Suprapubic skin (tissue), 4 donors: ENCODE measurements around the gene NT5C3B.
"Not testable (repeated sequence)": the region's sequence is repeated elsewhere in the genome, so short reads cannot be mapped to it uniquely, and the experiment has no call there.

Experiments used
- EP300 ChIP-seq: sonication (generic); formaldehyde crosslinking; IDR thresholded peaks from one replicate; pipeline ENCODE4 v1.6.1; 2017; ENCODE audit warnings: antibody characterized with exemption
- POLR2A ChIP-seq, 2 donors: fragments of 450-650 bp; IDR thresholded peaks; one replicate each; pipeline ENCODE4 v1.6.1; 2017; ENCODE audit warnings: antibody characterized with exemption in 2 of 2, mild to moderate bottlenecking in 2 of 2, moderate library complexity in 2 of 2
- POLR2AphosphoS5 ChIP-seq, 3 donors: sonication (generic); formaldehyde crosslinking; IDR thresholded peaks; one replicate each; pipeline ENCODE4 v1.6.1; 2017; ENCODE audit warnings: antibody characterized with exemption in 3 of 3
- TF ChIP-seq, protein P1 (sequence below), 2 donors: fragments of 200-600 bp in 1 of 2; fragments of 450-650 bp in 1 of 2; sonication (generic) in 1 of 2; IDR thresholded peaks; one replicate each; pipeline ENCODE4 v1.5.1; 2016 to 2019; ENCODE audit warnings: antibody characterized with exemption in 2 of 2, mild to moderate bottlenecking in 1 of 2, moderate library complexity in 1 of 2

DNA sequence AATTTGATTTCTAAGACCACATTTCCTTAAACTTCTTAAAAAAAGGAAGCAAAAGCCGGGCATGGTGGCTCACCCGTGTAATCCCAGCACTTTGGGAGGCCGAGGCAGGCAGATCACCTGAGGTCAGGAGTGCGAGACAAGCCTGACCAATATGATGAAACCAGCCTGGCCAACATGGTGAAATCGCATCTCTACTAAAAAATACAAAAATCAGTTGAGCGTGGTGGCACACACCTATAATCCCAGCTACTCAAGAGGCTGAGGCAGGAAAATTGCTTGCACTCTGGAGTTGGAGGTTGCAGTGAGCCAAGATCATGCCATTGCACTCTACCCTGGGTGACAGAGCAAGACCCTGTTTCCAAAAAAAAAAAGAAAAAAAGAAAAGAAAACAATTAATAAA is 4.7 kb upstream of the NT5C3B start:
- TF ChIP-seq, protein P1, sequence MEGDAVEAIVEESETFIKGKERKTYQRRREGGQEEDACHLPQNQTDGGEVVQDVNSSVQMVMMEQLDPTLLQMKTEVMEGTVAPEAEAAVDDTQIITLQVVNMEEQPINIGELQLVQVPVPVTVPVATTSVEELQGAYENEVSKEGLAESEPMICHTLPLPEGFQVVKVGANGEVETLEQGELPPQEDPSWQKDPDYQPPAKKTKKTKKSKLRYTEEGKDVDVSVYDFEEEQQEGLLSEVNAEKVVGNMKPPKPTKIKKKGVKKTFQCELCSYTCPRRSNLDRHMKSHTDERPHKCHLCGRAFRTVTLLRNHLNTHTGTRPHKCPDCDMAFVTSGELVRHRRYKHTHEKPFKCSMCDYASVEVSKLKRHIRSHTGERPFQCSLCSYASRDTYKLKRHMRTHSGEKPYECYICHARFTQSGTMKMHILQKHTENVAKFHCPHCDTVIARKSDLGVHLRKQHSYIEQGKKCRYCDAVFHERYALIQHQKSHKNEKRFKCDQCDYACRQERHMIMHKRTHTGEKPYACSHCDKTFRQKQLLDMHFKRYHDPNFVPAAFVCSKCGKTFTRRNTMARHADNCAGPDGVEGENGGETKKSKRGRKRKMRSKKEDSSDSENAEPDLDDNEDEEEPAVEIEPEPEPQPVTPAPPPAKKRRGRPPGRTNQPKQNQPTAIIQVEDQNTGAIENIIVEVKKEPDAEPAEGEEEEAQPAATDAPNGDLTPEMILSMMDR (IDR thresholded peaks at IDR 0.05), result not testable (repeated sequence)
- not testable (repeated sequence) for TF ChIP-seq POLR2AphosphoS5 (IDR thresholded peaks at IDR 0.05); POLR2A (IDR thresholded peaks at IDR 0.05); EP300
